Measurements from ENCODE around the gene MRPL39. TPM values are rescaled to one million over a fixed set of nuclear protein-coding genes. Genes with fewer than 3 reads are reported as not detected.

Gene MRPL39
- total and polyA plus RNA-seq, 7 donors: 40.5 to 75.0 (median 44.5) TPM

DNA sequence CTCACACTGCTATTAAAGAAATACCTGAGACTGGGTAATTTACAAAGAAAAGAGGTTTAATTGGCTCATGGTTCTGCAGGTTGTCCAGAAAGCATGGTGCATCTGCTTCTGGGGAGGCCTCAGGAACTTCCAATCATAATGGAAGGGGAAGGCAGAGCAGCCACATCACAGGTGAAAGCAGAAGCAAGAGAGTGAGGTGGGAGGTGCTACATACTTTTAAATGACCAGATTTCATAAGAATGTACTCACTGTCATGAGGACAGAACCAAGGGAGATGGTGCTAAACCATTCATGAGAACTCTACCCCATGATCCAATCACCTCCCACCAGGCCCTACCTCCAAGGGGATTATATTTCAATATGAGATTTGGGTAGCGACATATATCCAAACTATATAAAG lies 55.7 kb downstream of the MRPL39 start:
- Histone ChIP-seq H3K27me3 (ENCODE audit: insufficient read depth in 3 of 3, low read length in 2 of 3) (no peaks in the 10 kb centered on the region), H3K27ac (no peak overlapping the region), H3K4me3 (no peak overlapping the region), H3K9me3 (no peaks in the 10 kb centered on the region), H3K36me3 (ENCODE audit: insufficient read depth in 1 of 2, low read depth in 1 of 2) (no peaks in the 10 kb centered on the region), H3K4me1 (no peaks in the 10 kb centered on the region)
- ATAC-seq (no peak), DNase-seq (no peak)
- TF ChIP-seq, protein P1, sequence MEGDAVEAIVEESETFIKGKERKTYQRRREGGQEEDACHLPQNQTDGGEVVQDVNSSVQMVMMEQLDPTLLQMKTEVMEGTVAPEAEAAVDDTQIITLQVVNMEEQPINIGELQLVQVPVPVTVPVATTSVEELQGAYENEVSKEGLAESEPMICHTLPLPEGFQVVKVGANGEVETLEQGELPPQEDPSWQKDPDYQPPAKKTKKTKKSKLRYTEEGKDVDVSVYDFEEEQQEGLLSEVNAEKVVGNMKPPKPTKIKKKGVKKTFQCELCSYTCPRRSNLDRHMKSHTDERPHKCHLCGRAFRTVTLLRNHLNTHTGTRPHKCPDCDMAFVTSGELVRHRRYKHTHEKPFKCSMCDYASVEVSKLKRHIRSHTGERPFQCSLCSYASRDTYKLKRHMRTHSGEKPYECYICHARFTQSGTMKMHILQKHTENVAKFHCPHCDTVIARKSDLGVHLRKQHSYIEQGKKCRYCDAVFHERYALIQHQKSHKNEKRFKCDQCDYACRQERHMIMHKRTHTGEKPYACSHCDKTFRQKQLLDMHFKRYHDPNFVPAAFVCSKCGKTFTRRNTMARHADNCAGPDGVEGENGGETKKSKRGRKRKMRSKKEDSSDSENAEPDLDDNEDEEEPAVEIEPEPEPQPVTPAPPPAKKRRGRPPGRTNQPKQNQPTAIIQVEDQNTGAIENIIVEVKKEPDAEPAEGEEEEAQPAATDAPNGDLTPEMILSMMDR (IDR thresholded peaks at IDR 0.05): no peak
- 94 to 97% (median 96%) methylated on average over 1 of the region's 1 CpG for WGBS, 3 donors
- intact Hi-C loops (cut with DNase I): no loop called here

DNA sequence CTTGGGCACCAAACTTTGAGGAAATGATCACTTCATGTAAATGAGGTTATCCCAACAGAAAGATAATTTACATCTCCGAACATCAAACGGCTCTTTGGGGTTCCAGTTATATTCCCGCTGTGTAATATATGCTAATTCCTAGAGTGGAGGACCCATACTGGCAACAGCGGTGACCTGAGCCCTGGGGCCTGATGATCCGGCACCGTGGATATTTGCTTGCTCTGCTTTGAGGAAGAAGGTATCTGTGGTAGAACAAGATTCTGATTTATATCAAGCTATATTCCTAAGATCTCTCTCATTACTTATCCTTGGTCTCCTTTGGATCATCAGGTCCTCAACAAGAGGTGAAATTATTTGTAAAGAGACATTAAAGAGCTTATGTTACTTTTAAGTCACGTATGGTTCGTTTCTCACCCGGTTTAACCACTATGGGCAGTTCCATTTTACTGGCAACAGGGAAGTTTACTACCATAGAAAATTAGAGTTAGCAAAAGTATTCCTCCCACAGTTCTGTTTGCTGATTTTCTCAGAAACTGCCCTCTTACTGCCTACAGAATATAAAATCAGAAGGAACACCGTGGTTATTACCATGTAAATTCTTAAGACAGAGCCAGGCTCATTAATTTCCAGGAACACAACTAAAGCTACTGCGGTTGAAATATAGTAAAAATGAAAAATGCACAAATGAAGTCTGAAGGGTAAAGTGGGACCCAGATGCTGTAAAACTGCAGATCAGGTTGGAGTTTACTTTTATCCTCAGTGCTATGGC lies 56.7 kb downstream of the MRPL39 start:
- ATAC-seq (no peak), DNase-seq (no peak)
- Histone ChIP-seq H3K36me3 (ENCODE audit: insufficient read depth in 1 of 2, low read depth in 1 of 2) (no peaks in the 10 kb centered on the region), H3K9me3 (no peaks in the 10 kb centered on the region), H3K4me3 (no peak overlapping the region), H3K27me3 (ENCODE audit: insufficient read depth in 3 of 3, low read length in 2 of 3) (no peaks in the 10 kb centered on the region), H3K27ac (no peak overlapping the region), H3K4me1 (no peaks in the 10 kb centered on the region)
- 84 to 88% (median 87%) methylated on average over 11 of the region's 11 CpGs for WGBS, 3 donors
- TF ChIP-seq, protein P1 (IDR thresholded peaks at IDR 0.05): no peak
- intact Hi-C loops (cut with DNase I): no loop called here

DNA sequence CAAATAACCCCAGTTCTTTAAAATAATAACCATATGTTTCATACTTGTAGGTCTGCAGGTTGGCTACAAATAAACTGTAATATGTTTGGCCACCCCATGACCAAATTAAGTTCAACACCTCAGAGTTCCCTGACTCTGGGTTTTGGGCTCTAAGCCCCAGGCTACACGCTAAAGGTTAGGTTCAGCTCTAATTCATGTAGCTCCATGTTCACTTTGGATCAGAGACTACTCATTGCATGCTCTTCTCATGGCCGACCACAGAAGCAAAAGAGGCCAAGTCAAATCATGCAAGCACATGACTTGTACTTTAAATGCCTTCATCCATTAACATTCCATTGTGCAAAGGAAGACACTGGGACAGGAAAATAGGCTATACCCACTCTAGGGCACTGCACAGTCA lies 66.2 kb downstream of the MRPL39 start:
- TF ChIP-seq, protein P1 (IDR thresholded peaks at IDR 0.05): no peak
- no peaks in the 10 kb centered on the region for H3K4me1 ChIP-seq
- 79 to 85% (median 82%) methylated on average over 2 of the region's 2 CpGs for WGBS, 3 donors
- no peak overlapping the region for H3K27ac ChIP-seq
- H3K4me3 ChIP-seq: no peak overlapping the region
- peaks cover 7% of the 10 kb centered on the region for H3K9me3 ChIP-seq
- no peaks in the 10 kb centered on the region for H3K36me3 ChIP-seq (ENCODE audit: insufficient read depth in 1 of 2, low read depth in 1 of 2)
- DNase-seq (no peak), ATAC-seq (no peak)
- intact Hi-C loops (cut with DNase I): no loop called here
- no peaks in the 10 kb centered on the region for H3K27me3 ChIP-seq (ENCODE audit: insufficient read depth in 3 of 3, low read length in 2 of 3)

DNA sequence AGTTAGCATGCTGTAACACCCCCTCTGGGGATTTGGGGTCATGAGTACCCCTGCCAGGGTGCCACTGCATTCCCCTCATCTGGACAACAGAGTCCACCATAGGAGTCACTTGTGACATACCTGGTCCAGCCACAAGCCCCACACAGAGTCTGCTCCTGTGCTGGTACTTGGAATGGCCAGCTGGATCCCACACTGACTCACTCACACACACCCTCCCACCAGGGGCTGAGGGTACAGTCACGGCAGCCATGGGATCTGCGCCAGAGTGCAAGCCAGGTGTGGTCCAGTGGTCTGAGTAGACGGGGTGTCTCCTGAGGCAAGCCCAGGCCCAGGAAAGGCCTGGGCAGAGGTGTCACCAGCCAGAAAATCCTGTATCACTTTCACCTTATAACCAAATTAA lies 67.7 kb downstream of the MRPL39 start:
- Histone ChIP-seq H3K27ac (no peak overlapping the region), H3K36me3 (ENCODE audit: insufficient read depth in 1 of 2, low read depth in 1 of 2) (no peaks in the 10 kb centered on the region), H3K27me3 (ENCODE audit: insufficient read depth in 3 of 3, low read length in 2 of 3) (no peaks in the 10 kb centered on the region), H3K4me1 (no peaks in the 10 kb centered on the region), H3K4me3 (no peak overlapping the region), H3K9me3 (peaks cover 7% of the 10 kb centered on the region)
- DNase-seq (no peak), ATAC-seq (no peak)
- TF ChIP-seq, protein P1 (IDR thresholded peaks at IDR 0.05): no peak
- intact Hi-C loops (cut with DNase I): no loop called here
- 73 to 94% (median 86%) methylated on average over 3 of the region's 3 CpGs for WGBS, 3 donors

DNA sequence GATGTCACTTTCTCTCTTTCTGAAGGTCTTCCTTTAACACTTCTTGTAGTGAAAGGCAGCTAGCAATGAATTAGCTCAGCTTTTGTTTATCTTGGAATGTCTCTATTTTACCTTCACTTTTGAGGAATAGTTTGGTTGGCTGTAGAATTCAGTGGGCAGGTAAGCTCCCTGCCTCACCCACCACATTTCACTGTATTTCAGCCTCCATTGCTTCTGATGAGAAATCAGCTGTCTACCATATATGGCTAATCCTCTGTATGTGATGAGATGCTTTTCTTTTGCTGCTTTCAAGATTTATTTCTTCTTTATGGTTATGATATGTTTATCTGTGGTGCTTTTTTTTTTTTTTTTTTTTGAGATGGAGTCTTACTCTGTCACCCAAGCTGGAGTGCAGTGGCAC lies 70.1 kb downstream of the MRPL39 start:
- TF ChIP-seq, protein P1 (IDR thresholded peaks at IDR 0.05): no peak
- Histone ChIP-seq H3K4me3 (no peak overlapping the region), H3K27ac (no peak overlapping the region), H3K9me3 (peaks cover 7% of the 10 kb centered on the region), H3K27me3 (ENCODE audit: insufficient read depth in 3 of 3, low read length in 2 of 3) (no peaks in the 10 kb centered on the region), H3K4me1 (no peaks in the 10 kb centered on the region), H3K36me3 (ENCODE audit: insufficient read depth in 1 of 2, low read depth in 1 of 2) (no peaks in the 10 kb centered on the region)
- ATAC-seq (no peak), DNase-seq (no peak)
- intact Hi-C loops (cut with DNase I): no loop called here

All from psoas muscle (tissue), 8 donors.